ENCODE data around the gene LMO7.
"Not testable (repeated sequence)": the region's sequence is repeated elsewhere in the genome, so short reads cannot be mapped to it uniquely, and the experiment has no call there.

Gene LMO7

GRCh38 chr13:75700552-75700951 lies 64.4 kb downstream of the LMO7 start:
- DNase-seq: no peak

GRCh38 chr13:75702476-75702875 lies 66.3 kb downstream of the LMO7 start:
- no peak for DNase-seq

GRCh38 chr13:75703769-75704168 lies 67.6 kb downstream of the LMO7 start:
- no peak for DNase-seq

GRCh38 chr13:75704194-75704926 lies 68.2 kb downstream of the LMO7 start:
- no peak for DNase-seq

- DNase-seq: no peak
These were observed 68.8 kb downstream of the LMO7 start for GRCh38 chr13:75704927-75705288.

- DNase-seq: no peak
These were observed 69.3 kb downstream of the LMO7 start for GRCh38 chr13:75705395-75705794.

- no peak for DNase-seq
These were observed 69.8 kb downstream of the LMO7 start for GRCh38 chr13:75705908-75706307.

- no peak for DNase-seq
These were observed 77.7 kb downstream of the LMO7 start for GRCh38 chr13:75713852-75714251.

GRCh38 chr13:75715601-75716523 lies 79.7 kb downstream of the LMO7 start:
- DNase-seq: no peak

GRCh38 chr13:75717525-75717924 lies 81.4 kb downstream of the LMO7 start:
- no peak for DNase-seq

GRCh38 chr13:75721307-75721706 lies 85.2 kb downstream of the LMO7 start:
- DNase-seq: no peak

- no peak for DNase-seq
These were observed 87.8 kb downstream of the LMO7 start for GRCh38 chr13:75723901-75724300.

GRCh38 chr13:75724752-75725517 lies 88.8 kb downstream of the LMO7 start:
- peak; percentile 26 for DNase-seq

GRCh38 chr13:75725736-75726135 lies 89.6 kb downstream of the LMO7 start:
- DNase-seq: no peak

- DNase-seq: no peak
These were observed 90.2 kb downstream of the LMO7 start for GRCh38 chr13:75726306-75726705.

- DNase-seq: not testable (repeated sequence)
These were observed 97.0 kb downstream of the LMO7 start for GRCh38 chr13:75733113-75733512.

GRCh38 chr13:75736173-75736572 lies 100.0 kb downstream of the LMO7 start:
- DNase-seq: no peak

- no peak for DNase-seq
These were observed 102.7 kb downstream of the LMO7 start for GRCh38 chr13:75738841-75739240.

- no peak for DNase-seq
These were observed 103.2 kb downstream of the LMO7 start for GRCh38 chr13:75739244-75739868.

GRCh38 chr13:75740031-75740430 lies 103.9 kb downstream of the LMO7 start:
- DNase-seq: no peak

GRCh38 chr13:75743072-75743471 lies 106.9 kb downstream of the LMO7 start:
- not testable (repeated sequence) for DNase-seq

- DNase-seq: no peak
These were observed 108.0 kb downstream of the LMO7 start for GRCh38 chr13:75744127-75744526.

- no peak for DNase-seq
These were observed 109.3 kb downstream of the LMO7 start for GRCh38 chr13:75745387-75745786.
